Natural killer cell (primary cell): ENCODE results near the gene ABO. TPM values are rescaled to one million over a fixed set of nuclear protein-coding genes. Genes with fewer than 3 reads are reported as not detected.

Source experiments
- ATAC-seq, 3 donors: fragments of 150-1000 bp in 2 of 3; fragments of 200-7000 bp in 1 of 3; cut with Tn5 transposase; 1 replicate in 1 of 3; 2 replicates in 2 of 3; pipeline ENCODE4 v1.10.0; 2021; ENCODE audit warnings: mild to moderate bottlenecking in 2 of 3, moderate library complexity in 2 of 3
- DNase-seq, 2 donors: peaks; one replicate each; pipeline versions ENCODE4 v3.0.0 to v3.0.0-alpha.2; 2013 to 2021; ENCODE audit warnings: mixed read lengths in 1 of 2
- H3K27ac ChIP-seq: one replicate; pipeline ENCODE4 v1.5.1; 2013; ENCODE audit warnings: mild to moderate bottlenecking, low read length
- H3K27me3 ChIP-seq: one replicate; pipeline ENCODE4 v1.6.1; 2013; ENCODE audit warnings: low read length; ENCODE audit not compliant: control insufficient read depth, insufficient read depth
- H3K36me3 ChIP-seq: one replicate; pipeline ENCODE4 v1.6.1; 2013; ENCODE audit warnings: low read length; ENCODE audit not compliant: control insufficient read depth, insufficient read depth
- H3K4me1 ChIP-seq: one replicate; pipeline ENCODE4 v1.6.1; 2013; ENCODE audit warnings: low read length; ENCODE audit not compliant: control insufficient read depth, insufficient read depth
- H3K4me3 ChIP-seq: one replicate; pipeline ENCODE4 v1.5.1; 2013; ENCODE audit warnings: low read length
- H3K9me3 ChIP-seq: one replicate; pipeline ENCODE4 v1.6.1; 2013; ENCODE audit warnings: low read length; ENCODE audit not compliant: control insufficient read depth, insufficient read depth
- H3K27ac Mint-ChIP-seq, 2 donors: one replicate each; pipeline ENCODE4 v1.8.0; 2022; ENCODE audit warnings: mild to moderate bottlenecking in 2 of 2, mixed read lengths in 2 of 2, moderate library complexity in 1 of 2
- H3K27me3 Mint-ChIP-seq, 2 donors: one replicate each; pipeline ENCODE4 v1.8.0; 2022; ENCODE audit warnings: low read depth in 2 of 2, mixed read lengths in 2 of 2
- H3K36me3 Mint-ChIP-seq: one replicate; pipeline ENCODE4 v1.8.0; 2022; ENCODE audit warnings: mixed read lengths
- H3K4me1 Mint-ChIP-seq, 2 donors: one replicate each; pipeline ENCODE4 v1.8.0; 2022; ENCODE audit warnings: mixed read lengths in 2 of 2
- H3K4me3 Mint-ChIP-seq: one replicate; pipeline ENCODE4 v1.8.0; 2022; ENCODE audit warnings: mild to moderate bottlenecking, moderate library complexity, mixed read lengths
- H3K9me3 Mint-ChIP-seq, 2 donors: one replicate each; pipeline ENCODE4 v1.8.0; 2022; ENCODE audit warnings: mixed read lengths in 2 of 2
- WGBS: methylation state at CpG from one replicate; pipeline ENCODE4 v1.1.7; 2013; ENCODE audit warnings: missing lambda C conversion rate; ENCODE audit not compliant: insufficient coverage; 5-methylcytosine and 5-hydroxymethylcytosine counted together
- intact Hi-C: fragments of 100-400 bp; cut with micrococcal nuclease; formaldehyde crosslinking; loops from one replicate; pipeline ENCODE4 v1.14.2; 2022
- total RNA-seq, 4 donors: library from RNA; stranded (reverse); fragments of 120-200 nt in 1 of 4; gene quantifications; one replicate each; pipeline versions ENCODE4 v1.2.3 to v1.2.4, GENCODE V29; 2013 to 2022
- TF ChIP-seq, protein P1 (sequence below): fragments of 200-600 bp; IDR thresholded peaks from one replicate; pipeline ENCODE4 v1.8.0; 2022; ENCODE audit warnings: antibody characterized with exemption

ABO gene
- total RNA-seq, 3 donors from 2014 or later (not counting 1 experiment from before 2014, with no cell fraction given), result 0.20 to 4.2 (median 0.56) TPM

DNA sequence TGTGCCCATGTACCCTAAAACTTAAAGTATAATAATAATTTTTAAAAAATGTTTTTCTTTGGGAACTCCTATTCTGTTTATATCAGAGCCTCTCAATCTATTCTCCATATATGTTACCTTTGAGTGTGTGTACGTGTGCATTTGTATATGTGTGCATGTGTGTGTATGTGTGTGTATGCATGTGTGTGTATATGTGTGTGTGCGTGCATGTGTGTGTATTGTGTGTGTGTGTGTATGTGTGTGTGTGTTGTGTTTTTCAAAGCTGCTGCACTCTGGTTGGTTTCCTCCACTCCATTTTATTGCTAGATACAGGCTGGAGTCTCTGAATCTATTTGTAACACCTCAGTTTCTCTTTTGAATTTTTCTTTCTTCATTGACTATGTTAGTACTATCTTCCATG, 41.0 kb upstream of the ABO start:
- Mint-ChIP-seq H3K4me3 (no peak overlapping the region), H3K36me3 (no peaks in the 10 kb centered on the region), H3K27me3 (no peaks in the 10 kb centered on the region), H3K4me1 (no peaks in the 10 kb centered on the region), H3K9me3 (no peaks in the 10 kb centered on the region), H3K27ac (no peak overlapping the region)
- no peaks in the 10 kb centered on the region for H3K9me3 ChIP-seq
- DNase-seq (no peak), ATAC-seq (no peak)
- H3K36me3 ChIP-seq, result no peaks in the 10 kb centered on the region
- no peak overlapping the region for H3K4me3 ChIP-seq
- 90% methylated on average over 2 of the region's 2 CpGs for WGBS
- H3K27ac ChIP-seq, result no peak overlapping the region
- intact Hi-C loops, result no loop called here
- TF ChIP-seq, protein P1, sequence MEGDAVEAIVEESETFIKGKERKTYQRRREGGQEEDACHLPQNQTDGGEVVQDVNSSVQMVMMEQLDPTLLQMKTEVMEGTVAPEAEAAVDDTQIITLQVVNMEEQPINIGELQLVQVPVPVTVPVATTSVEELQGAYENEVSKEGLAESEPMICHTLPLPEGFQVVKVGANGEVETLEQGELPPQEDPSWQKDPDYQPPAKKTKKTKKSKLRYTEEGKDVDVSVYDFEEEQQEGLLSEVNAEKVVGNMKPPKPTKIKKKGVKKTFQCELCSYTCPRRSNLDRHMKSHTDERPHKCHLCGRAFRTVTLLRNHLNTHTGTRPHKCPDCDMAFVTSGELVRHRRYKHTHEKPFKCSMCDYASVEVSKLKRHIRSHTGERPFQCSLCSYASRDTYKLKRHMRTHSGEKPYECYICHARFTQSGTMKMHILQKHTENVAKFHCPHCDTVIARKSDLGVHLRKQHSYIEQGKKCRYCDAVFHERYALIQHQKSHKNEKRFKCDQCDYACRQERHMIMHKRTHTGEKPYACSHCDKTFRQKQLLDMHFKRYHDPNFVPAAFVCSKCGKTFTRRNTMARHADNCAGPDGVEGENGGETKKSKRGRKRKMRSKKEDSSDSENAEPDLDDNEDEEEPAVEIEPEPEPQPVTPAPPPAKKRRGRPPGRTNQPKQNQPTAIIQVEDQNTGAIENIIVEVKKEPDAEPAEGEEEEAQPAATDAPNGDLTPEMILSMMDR, result no peak
- no peaks in the 10 kb centered on the region for H3K4me1 ChIP-seq
- no peaks in the 10 kb centered on the region for H3K27me3 ChIP-seq

DNA sequence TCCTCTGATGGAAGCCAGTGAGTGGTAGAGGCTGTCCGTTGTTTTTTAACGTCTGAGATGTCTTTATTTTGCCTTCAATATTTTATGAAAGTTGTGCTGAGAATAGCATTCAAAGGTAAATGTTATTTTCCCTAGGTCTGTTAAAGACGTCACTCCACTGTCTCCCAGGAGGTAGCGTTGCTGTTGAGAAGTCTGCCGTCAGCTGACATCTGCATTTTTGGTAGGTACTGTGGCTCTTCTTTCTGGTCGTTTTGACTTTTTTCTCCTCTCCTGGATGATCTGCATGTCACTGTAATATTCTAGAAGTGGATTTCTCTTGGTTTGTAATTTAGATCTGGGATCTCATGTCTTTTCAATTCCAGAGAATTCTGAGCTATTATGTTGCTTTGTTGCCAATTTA, 34.6 kb upstream of the ABO start:
- DNase-seq, result no peak
- Mint-ChIP-seq H3K36me3 (no peaks in the 10 kb centered on the region), H3K4me3 (no peak overlapping the region), H3K27me3 (peaks cover 8 to 9% of the 10 kb centered on the region in 2 donors), H3K4me1 (no peaks in the 10 kb centered on the region), H3K9me3 (no peaks in the 10 kb centered on the region), H3K27ac (no peak overlapping the region)
- Histone ChIP-seq H3K27me3 (no peaks in the 10 kb centered on the region), H3K27ac (no peak overlapping the region), H3K4me1 (no peaks in the 10 kb centered on the region), H3K9me3 (no peaks in the 10 kb centered on the region), H3K36me3 (no peaks in the 10 kb centered on the region), H3K4me3 (no peak overlapping the region)
- no peak for ATAC-seq
- intact Hi-C loops, result no loop called here
- TF ChIP-seq, protein P1, result no peak
- WGBS, result 88% methylated on average over 6 of the region's 6 CpGs

DNA sequence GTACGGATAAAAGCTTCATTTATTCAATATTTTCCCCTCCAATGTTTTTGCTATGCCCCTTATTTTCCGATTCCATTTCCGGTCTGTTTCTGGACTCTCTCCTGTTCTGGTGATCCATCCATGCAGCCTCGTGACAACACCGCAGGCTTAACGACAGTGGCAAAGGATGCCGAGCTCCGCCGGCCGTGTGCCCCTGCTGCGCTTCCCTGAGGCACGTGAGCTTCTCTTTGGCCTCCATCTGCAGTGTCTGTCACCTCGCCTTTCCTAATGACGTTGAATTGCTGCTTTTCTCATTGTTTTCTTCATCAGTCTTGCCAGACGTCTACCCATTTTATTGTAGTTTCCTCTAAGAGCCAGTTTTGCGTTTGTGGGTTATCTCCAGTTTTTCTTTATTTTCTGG, 32.3 kb upstream of the ABO start:
- Histone ChIP-seq H3K36me3 (no peaks in the 10 kb centered on the region), H3K27ac (no peak overlapping the region), H3K4me1 (no peaks in the 10 kb centered on the region), H3K4me3 (no peak overlapping the region), H3K27me3 (no peaks in the 10 kb centered on the region), H3K9me3 (no peaks in the 10 kb centered on the region)
- ATAC-seq (no peak), DNase-seq (no peak)
- intact Hi-C loops, result no loop called here
- H3K36me3 Mint-ChIP-seq, result no peaks in the 10 kb centered on the region
- H3K9me3 Mint-ChIP-seq, result no peaks in the 10 kb centered on the region
- 82% methylated on average over 16 of the region's 16 CpGs for WGBS
- no peak overlapping the region for H3K4me3 Mint-ChIP-seq
- H3K27ac Mint-ChIP-seq, result no peak overlapping the region
- H3K27me3 Mint-ChIP-seq, result peaks cover 8 to 9% of the 10 kb centered on the region in 2 donors
- H3K4me1 Mint-ChIP-seq, result no peaks in the 10 kb centered on the region
- TF ChIP-seq, protein P1, result no peak
